Cardiac fibroblast (primary cell): ENCODE results near the gene PPM1H.
A peak's percentile ranks its signal among the peaks of the same experiment; 100 is the strongest.

Source experiments
- DNase-seq, 2 donors: peaks; one replicate each; pipeline versions ENCODE4 v3.0.0 to v3.0.0-alpha.2; 2010; ENCODE audit warnings: low read depth in 2 of 2
- H3K4me3 ChIP-seq, 2 donors: replicated peaks in 1 of 2; 1 replicate in 1 of 2; 2 replicates in 1 of 2; pipeline ENCODE4 v1.5.1; 2011; ENCODE audit warnings: low read depth in 2 of 2, low read length in 2 of 2, mild to moderate bottlenecking in 2 of 2, moderate library complexity in 1 of 2
- CTCF ChIP-seq: IDR thresholded peaks from one replicate; pipeline ENCODE4 v1.5.1; 2011; ENCODE audit warnings: low read depth, mild to moderate bottlenecking, low read length, inconsistent platforms

The PPM1H gene

GRCh38 chr12:62707939-62708338, 227.0 kb downstream of the PPM1H start:
- TF ChIP-seq CTCF: no peak
- no peak for DNase-seq
- H3K4me3 ChIP-seq: no peak overlapping the region

- DNase-seq: no peak
- no peak overlapping the region for H3K4me3 ChIP-seq
- TF ChIP-seq CTCF: no peak
Measured at GRCh38 chr12:62705846-62706245, 229.1 kb downstream of the PPM1H start.

GRCh38 chr12:62703011-62703380, 232.0 kb downstream of the PPM1H start:
- H3K4me3 ChIP-seq: no peak overlapping the region
- TF ChIP-seq CTCF: no peak
- DNase-seq: no peak

- TF ChIP-seq CTCF: no peak
- no peak for DNase-seq
- no peak overlapping the region for H3K4me3 ChIP-seq
Measured at GRCh38 chr12:62701492-62701891, 233.5 kb downstream of the PPM1H start.

- TF ChIP-seq CTCF: no peak
- no peak overlapping the region for H3K4me3 ChIP-seq
- peak; percentile 47 to 60 for DNase-seq
Measured at GRCh38 chr12:62700091-62700880, 234.7 kb downstream of the PPM1H start.

GRCh38 chr12:62698701-62699101, 236.2 kb downstream of the PPM1H start:
- H3K4me3 ChIP-seq: no peak overlapping the region
- DNase-seq: peak; percentile 74 to 85
- no peak for TF ChIP-seq CTCF

- H3K4me3 ChIP-seq: no peak overlapping the region
- DNase-seq: peak; percentile 49 to 51
- TF ChIP-seq CTCF: no peak
Measured at GRCh38 chr12:62697893-62698292, 237.1 kb downstream of the PPM1H start.
